HepG2 (cell line): Measurements from ENCODE around the gene MAB21L4. TPM values are rescaled to one million over a fixed set of nuclear protein-coding genes. Genes with fewer than 3 reads are reported as not detected.
A peak's percentile ranks its signal among the peaks of the same experiment; 100 is the strongest.

Experiments
- AGO1 ChIP-seq: fragments of 200-400 bp; formaldehyde crosslinking; IDR thresholded peaks from 2 replicates; pipeline ENCODE4 v1.6.1; 2017; ENCODE audit warnings: mild to moderate bottlenecking, low read depth, low read length, moderate library complexity; ENCODE audit not compliant: poor library complexity, severe bottlenecking
- BCLAF1 ChIP-seq: fragments of 450-650 bp; IDR thresholded peaks from 2 replicates; pipeline ENCODE4 v1.6.1; 2017; ENCODE audit warnings: mild to moderate bottlenecking
- GPBP1L1 ChIP-seq: sonication (generic); formaldehyde crosslinking; IDR thresholded peaks from 2 replicates; pipeline ENCODE4 v1.5.0; 2020; ENCODE audit warnings: mild to moderate bottlenecking, missing genetic modification reagents
- HDAC6 ChIP-seq: fragments of 200-600 bp; sonication (generic); IDR thresholded peaks from 2 replicates; pipeline ENCODE4 v1.7.0; 2017; ENCODE audit warnings: mild to moderate bottlenecking, antibody characterized with exemption, low read length, low read depth
- HNRNPL ChIP-seq: fragments of 200-400 bp; formaldehyde crosslinking; IDR thresholded peaks from 2 replicates; pipeline ENCODE4 v1.6.1; 2017; ENCODE audit warnings: mild to moderate bottlenecking, low read depth, low read length
- KDM2A ChIP-seq: sonication (generic); formaldehyde crosslinking; IDR thresholded peaks from 2 replicates; pipeline ENCODE4 v1.4.0; 2020; ENCODE audit warnings: low read depth, missing genetic modification reagents, borderline replicate concordance
- MAX ChIP-seq: IDR thresholded peaks from 2 replicates; pipeline ENCODE4 v1.6.1; 2012; ENCODE audit warnings: inconsistent platforms
- MXD1 ChIP-seq: sonication (generic); formaldehyde crosslinking; IDR thresholded peaks from 2 replicates; pipeline ENCODE4 v1.4.0; 2020; ENCODE audit warnings: mild to moderate bottlenecking, missing genetic modification reagents
- PLRG1 ChIP-seq: fragments of 450-650 bp; conservative IDR thresholded peaks from 2 replicates; pipeline ENCODE4 v1.6.1; 2016
- POLR2AphosphoS2 ChIP-seq: IDR thresholded peaks from 2 replicates; pipeline ENCODE4 v1.6.1; 2011; ENCODE audit warnings: low read depth, low read length, improper control_type of control experiment
- RNF2 ChIP-seq: fragments of 450-650 bp; conservative IDR thresholded peaks from 2 replicates; pipeline ENCODE4 v1.6.1; 2016; ENCODE audit warnings: low read depth
- TSC22D2 ChIP-seq: sonication (generic); formaldehyde crosslinking; IDR thresholded peaks from 2 replicates; pipeline ENCODE4 v1.5.1; 2020; ENCODE audit warnings: missing genetic modification reagents, mild to moderate bottlenecking, borderline replicate concordance
- ZBTB39 ChIP-seq: sonication (generic); formaldehyde crosslinking; IDR thresholded peaks from 2 replicates; pipeline ENCODE4 v1.5.0; 2020; ENCODE audit warnings: missing genetic modification reagents
- ZNF12 ChIP-seq: sonication (generic); formaldehyde crosslinking; IDR thresholded peaks from 2 replicates; pipeline ENCODE4 v1.5.0; 2020; ENCODE audit warnings: missing genetic modification reagents
- ZNF20 ChIP-seq: sonication (generic); formaldehyde crosslinking; IDR thresholded peaks from 2 replicates; pipeline ENCODE4 v1.4.0; 2020; ENCODE audit warnings: mild to moderate bottlenecking, moderate library complexity, missing genetic modification reagents
- ZNF414 ChIP-seq: sonication (generic); formaldehyde crosslinking; IDR thresholded peaks from 2 replicates; pipeline ENCODE4 v1.5.0; 2020; ENCODE audit warnings: missing genetic modification reagents
- ZNF605 ChIP-seq: sonication (generic); formaldehyde crosslinking; IDR thresholded peaks from 2 replicates; pipeline ENCODE4 v1.8.0; 2022; ENCODE audit warnings: mild to moderate bottlenecking, missing genetic modification reagents
- ZNF790 ChIP-seq: sonication (generic); formaldehyde crosslinking; IDR thresholded peaks from 2 replicates; pipeline ENCODE4 v1.8.0; 2022; ENCODE audit warnings: missing genetic modification reagents, mild to moderate bottlenecking, borderline replicate concordance
- ZNF816 ChIP-seq: sonication (generic); formaldehyde crosslinking; IDR thresholded peaks from 2 replicates; pipeline ENCODE4 v1.8.0; 2022; ENCODE audit warnings: missing genetic modification reagents, mild to moderate bottlenecking, borderline replicate concordance
- polyA plus RNA-seq, 8 experiments: library from polyadenylated mRNA; depleted of rRNA in 3 of 8; stranded (reverse) in 7 of 8; unstranded in 1 of 8; fragments of >200 nt; fragmentation: Illumina TruSeq in 4 of 8; extraction: Trizol in 4 of 8; gene quantifications; 2 replicates each; pipeline versions ENCODE4 v1.2.1 to v1.2.3, GENCODE V29; 2011 to 2016; ENCODE audit warnings: low read depth in 4 of 8, missing spikeins in 1 of 8, mixed read lengths in 1 of 8; ENCODE audit not compliant: insufficient read depth in 1 of 8
- total RNA-seq, 5 experiments: library from RNA; depleted of rRNA; stranded (reverse); fragments of >200 nt; fragmentation: Illumina TruSeq; extraction: Trizol; gene quantifications; 2 replicates each; pipeline ENCODE4 v1.2.3, GENCODE V29; 2016; ENCODE audit warnings: low read depth in 1 of 5

The MAB21L4 gene
- total and polyA plus RNA-seq, 2 of the 13 experiments (the other 11 are each of a cell fraction or from before 2014, with no cell fraction given), result 3.0 to 14.0 TPM

DNA sequence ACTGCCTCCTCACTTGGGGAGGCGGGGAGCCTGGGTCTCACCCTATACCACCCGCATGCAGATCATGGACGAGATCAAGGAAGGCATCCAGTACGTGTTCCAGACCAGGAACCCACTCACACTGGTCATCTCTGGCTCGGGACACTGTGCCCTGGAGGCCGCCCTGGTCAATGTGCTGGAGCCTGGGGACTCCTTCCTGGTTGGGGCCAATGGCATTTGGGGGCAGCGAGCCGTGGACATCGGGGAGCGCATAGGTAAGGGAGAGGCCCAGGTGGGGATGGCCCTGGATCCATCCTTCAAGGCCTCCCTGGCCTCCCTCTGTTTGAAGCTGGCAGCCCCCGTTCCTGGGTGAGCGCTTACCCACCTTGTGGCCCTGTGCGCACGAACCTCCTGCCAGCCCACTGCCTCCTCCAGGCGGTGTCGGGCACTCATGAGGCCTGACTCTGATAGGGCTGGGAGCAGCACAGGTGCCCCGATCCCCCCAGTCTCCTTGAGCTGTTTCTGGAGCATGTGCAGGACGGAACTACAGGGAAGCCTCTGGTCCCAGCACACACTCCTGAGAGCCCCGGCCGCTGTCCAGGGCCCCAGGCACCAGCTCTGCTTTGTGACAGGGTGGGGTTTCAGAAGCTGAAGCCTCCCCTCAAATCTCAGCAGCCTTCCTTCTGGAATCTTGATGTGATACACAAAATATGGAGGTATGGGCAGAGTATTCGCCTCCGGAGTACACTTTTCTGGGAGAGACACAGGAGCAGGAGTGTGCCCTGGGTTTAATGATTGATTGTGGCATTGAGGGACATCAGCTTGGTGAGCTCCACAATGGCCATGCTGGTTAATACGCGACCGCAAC lies 26.6 kb downstream of the MAB21L4 start (continued):
- 0 out of 2 replicates have a peak, but pooled peaks have one; percentile 50 for TF ChIP-seq ZBTB39
- no peak for TF ChIP-seq KDM2A (CRISPR knock-in tag)
- no peak for TF ChIP-seq ZNF12 (CRISPR knock-in tag)
- TF ChIP-seq AGO1, result no peak
- 0 out of 2 replicates have a peak, but pooled peaks have one; percentile 17 for TF ChIP-seq MXD1 (CRISPR knock-in tag)
- TF ChIP-seq GPBP1L1 (CRISPR knock-in tag), result no peak
- TF ChIP-seq ZNF20 (CRISPR knock-in tag), result no peak
- TF ChIP-seq TSC22D2 (CRISPR knock-in tag), result no peak
- no peak for TF ChIP-seq ZNF790 (CRISPR knock-in tag)
- no peak for TF ChIP-seq HDAC6
- TF ChIP-seq PLRG1, result no peak
- TF ChIP-seq ZNF605 (CRISPR knock-in tag), result no peak
- TF ChIP-seq ZNF816 (CRISPR knock-in tag), result no peak
- no peak for TF ChIP-seq HNRNPL
- TF ChIP-seq MAX, result no peak
- no peak for TF ChIP-seq BCLAF1
- no peak for TF ChIP-seq RNF2
- no peak for TF ChIP-seq POLR2AphosphoS2
- 0 out of 2 replicates have a peak, but pooled peaks have one; percentile 63 for TF ChIP-seq ZNF414 (CRISPR knock-in tag)
